Fibroblast of lung (primary cell): ENCODE measurements around the gene ALPK1.

Source experiments
- EZH2 ChIP-seq: IDR thresholded peaks from 2 replicates; pipeline ENCODE4 v1.5.1; 2012; ENCODE audit warnings: low read length, control low read depth, mild to moderate bottlenecking; ENCODE audit errors: missing control alignments
- TF ChIP-seq, protein P1 (sequence below), 2 donors: IDR thresholded peaks in 1 of 2; conservative IDR thresholded peaks in 1 of 2; 1 replicate in 1 of 2; 2 replicates in 1 of 2; pipeline ENCODE4 v1.5.1; 2011 to 2012; ENCODE audit warnings: low read length in 2 of 2, control low read depth in 1 of 2, inconsistent platforms in 1 of 2, low read depth in 1 of 2, mild to moderate bottlenecking in 1 of 2

- TF ChIP-seq, protein P1, sequence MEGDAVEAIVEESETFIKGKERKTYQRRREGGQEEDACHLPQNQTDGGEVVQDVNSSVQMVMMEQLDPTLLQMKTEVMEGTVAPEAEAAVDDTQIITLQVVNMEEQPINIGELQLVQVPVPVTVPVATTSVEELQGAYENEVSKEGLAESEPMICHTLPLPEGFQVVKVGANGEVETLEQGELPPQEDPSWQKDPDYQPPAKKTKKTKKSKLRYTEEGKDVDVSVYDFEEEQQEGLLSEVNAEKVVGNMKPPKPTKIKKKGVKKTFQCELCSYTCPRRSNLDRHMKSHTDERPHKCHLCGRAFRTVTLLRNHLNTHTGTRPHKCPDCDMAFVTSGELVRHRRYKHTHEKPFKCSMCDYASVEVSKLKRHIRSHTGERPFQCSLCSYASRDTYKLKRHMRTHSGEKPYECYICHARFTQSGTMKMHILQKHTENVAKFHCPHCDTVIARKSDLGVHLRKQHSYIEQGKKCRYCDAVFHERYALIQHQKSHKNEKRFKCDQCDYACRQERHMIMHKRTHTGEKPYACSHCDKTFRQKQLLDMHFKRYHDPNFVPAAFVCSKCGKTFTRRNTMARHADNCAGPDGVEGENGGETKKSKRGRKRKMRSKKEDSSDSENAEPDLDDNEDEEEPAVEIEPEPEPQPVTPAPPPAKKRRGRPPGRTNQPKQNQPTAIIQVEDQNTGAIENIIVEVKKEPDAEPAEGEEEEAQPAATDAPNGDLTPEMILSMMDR (conservative IDR thresholded peaks at IDR 0.05 in 1 of 2, IDR thresholded peaks at IDR 0.05 in 1 of 2; ENCODE audit: low read depth in 1 of 2, low read length in 2 of 2) = no peak
- TF ChIP-seq EZH2 = no peak
Observed at GRCh38 chr4:112421911-112422310, 124.7 kb downstream of the ALPK1 start.
